K562 (cell line): Measurements from ENCODE around the gene AIF1. TPM values are rescaled to one million over a fixed set of nuclear protein-coding genes. Genes with fewer than 3 reads are reported as not detected.

ENCODE experiments used
- BRD9 ChIP-seq: fragments of 450-650 bp; IDR thresholded peaks from 2 replicates; pipeline ENCODE4 v1.6.1; 2018; ENCODE audit warnings: low read depth; ENCODE audit not compliant: partially characterized antibody
- HBP1 ChIP-seq: fragments of 450-650 bp; formaldehyde crosslinking; IDR thresholded peaks from 2 replicates; pipeline ENCODE4 v1.4.0; 2022; ENCODE audit warnings: missing genetic modification characterization
- HNRNPK ChIP-seq: fragments of 200-400 bp; formaldehyde crosslinking; IDR thresholded peaks from one replicate; pipeline ENCODE4 v1.6.1; 2018; ENCODE audit warnings: mild to moderate bottlenecking, low read depth, low read length; ENCODE audit not compliant: poor library complexity, severe bottlenecking
- JUN ChIP-seq, 2 experiments: sonication (generic) in 1 of 2; formaldehyde crosslinking in 1 of 2; IDR thresholded peaks; 2 replicates each; pipeline versions ENCODE4 v1.6.1 to v1.8.0; 2012 to 2022; ENCODE audit warnings: borderline replicate concordance in 2 of 2, mild to moderate bottlenecking in 2 of 2, improper control_type of control experiment in 1 of 2, low read depth in 1 of 2, low read length in 1 of 2, missing genetic modification reagents in 1 of 2
- JUND ChIP-seq, 2 experiments: IDR thresholded peaks; 2 replicates in 1 of 2; 3 replicates in 1 of 2; pipeline ENCODE4 v1.6.1; 2011; ENCODE audit warnings: borderline replicate concordance in 2 of 2, low read depth in 2 of 2, low read length in 2 of 2, improper control_type of control experiment in 1 of 2, missing biosample characterization in 1 of 2, missing genetic modification characterization in 1 of 2, missing genetic modification reagents in 1 of 2
- KLF6 ChIP-seq: fragments of 250-450 bp; sonication (Bioruptor Pico); IDR thresholded peaks from 2 replicates; pipeline ENCODE4 v1.4.0; 2020; ENCODE audit warnings: mild to moderate bottlenecking, moderate library complexity, borderline replicate concordance
- RBM34 ChIP-seq: fragments of 200-400 bp; formaldehyde crosslinking; IDR thresholded peaks from 2 replicates; pipeline ENCODE4 v1.6.1; 2018; ENCODE audit warnings: low read length, borderline replicate concordance; ENCODE audit not compliant: insufficient read depth
- RFX5 ChIP-seq: IDR thresholded peaks from 2 replicates; pipeline ENCODE4 v1.6.1; 2011; ENCODE audit warnings: low read depth, mild to moderate bottlenecking, improper control_type of control experiment, low read length
- SMAD3 ChIP-seq: fragments of 450-650 bp; formaldehyde crosslinking; conservative IDR thresholded peaks from 2 replicates; pipeline ENCODE4 v1.4.0; 2020; ENCODE audit warnings: mild to moderate bottlenecking
- SMAD4 ChIP-seq: fragments of 250-450 bp; sonication (Bioruptor Pico); conservative IDR thresholded peaks from 2 replicates; pipeline ENCODE4 v1.8.0; 2021; ENCODE audit warnings: inconsistent platforms, mild to moderate bottlenecking, moderate library complexity
- SMARCA4 ChIP-seq: fragments of 450-650 bp; IDR thresholded peaks from 2 replicates; pipeline ENCODE4 v1.6.1; 2016
- SRSF7 ChIP-seq: fragments of 200-400 bp; formaldehyde crosslinking; optimal IDR thresholded peaks from 2 replicates; pipeline ENCODE3; 2017; ENCODE audit warnings: mild to moderate bottlenecking, low read depth, low read length
- TAF7 ChIP-seq: fragments of 450-650 bp; IDR thresholded peaks from 2 replicates; pipeline ENCODE4 v1.6.1; 2016; ENCODE audit warnings: missing genetic modification characterization, missing compliant biosample characterization
- TFAM ChIP-seq: fragments of 250-450 bp; sonication (Bioruptor Pico); conservative IDR thresholded peaks from 2 replicates; pipeline ENCODE4 v1.5.0; 2021; ENCODE audit warnings: mild to moderate bottlenecking, moderate library complexity
- ZBTB26 ChIP-seq: fragments of 450-650 bp; formaldehyde crosslinking; IDR thresholded peaks from 2 replicates; pipeline ENCODE4 v1.4.0; 2022; ENCODE audit warnings: missing genetic modification characterization
- ZBTB49 ChIP-seq: sonication (generic); formaldehyde crosslinking; IDR thresholded peaks from 2 replicates; pipeline ENCODE4 v1.8.0; 2022; ENCODE audit warnings: missing genetic modification reagents, mild to moderate bottlenecking, borderline replicate concordance
- ZNF175 ChIP-seq: fragments of 200-800 bp; sonication (Bioruptor generic); IDR thresholded peaks from 2 replicates; pipeline ENCODE4 v1.6.1; 2016; ENCODE audit warnings: low read depth, mild to moderate bottlenecking, missing genetic modification characterization, missing compliant biosample characterization
- ZNF354B ChIP-seq: fragments of 250-450 bp; sonication (Bioruptor Pico); IDR thresholded peaks from 2 replicates; pipeline ENCODE4 v1.4.0; 2020
- polyA plus RNA-seq, 8 experiments: library from polyadenylated mRNA; depleted of rRNA in 4 of 8; stranded (reverse) in 5 of 8; unstranded in 3 of 8; fragments of >200 nt; fragmentation: Nextera tagmentation in 2 of 8; fragmentation: Illumina TruSeq in 1 of 8; extraction: Ambion mirVana in 2 of 8; extraction: Trizol in 1 of 8; gene quantifications; 2 replicates each; pipeline versions ENCODE4 v1.2.1 to v1.2.3, GENCODE V29; 2011 to 2014; ENCODE audit warnings: inconsistent platforms in 1 of 8, missing spikeins in 1 of 8
- total RNA-seq, 7 experiments: library from RNA; depleted of rRNA in 6 of 7; stranded (reverse); fragments of >200 nt in 6 of 7; fragmentation: Illumina TruSeq in 2 of 7; extraction: Trizol in 2 of 7; gene quantifications; 2 replicates each; pipeline versions ENCODE4 v1.2.1 to v1.2.3, GENCODE V29; 2011 to 2021; ENCODE audit warnings: low replicate concordance in 1 of 7
- TF ChIP-seq, protein P1 (sequence below): sonication (generic); formaldehyde crosslinking; IDR thresholded peaks from 2 replicates; pipeline ENCODE4 v1.8.1; 2023; ENCODE audit warnings: mild to moderate bottlenecking, missing genetic modification reagents

The AIF1 gene
- total and polyA plus RNA-seq, 9 of the 15 experiments (the other 6 are each of a cell fraction or from before 2014, with no cell fraction given): 9.4 to 33.4 (median 19.4) TPM

DNA sequence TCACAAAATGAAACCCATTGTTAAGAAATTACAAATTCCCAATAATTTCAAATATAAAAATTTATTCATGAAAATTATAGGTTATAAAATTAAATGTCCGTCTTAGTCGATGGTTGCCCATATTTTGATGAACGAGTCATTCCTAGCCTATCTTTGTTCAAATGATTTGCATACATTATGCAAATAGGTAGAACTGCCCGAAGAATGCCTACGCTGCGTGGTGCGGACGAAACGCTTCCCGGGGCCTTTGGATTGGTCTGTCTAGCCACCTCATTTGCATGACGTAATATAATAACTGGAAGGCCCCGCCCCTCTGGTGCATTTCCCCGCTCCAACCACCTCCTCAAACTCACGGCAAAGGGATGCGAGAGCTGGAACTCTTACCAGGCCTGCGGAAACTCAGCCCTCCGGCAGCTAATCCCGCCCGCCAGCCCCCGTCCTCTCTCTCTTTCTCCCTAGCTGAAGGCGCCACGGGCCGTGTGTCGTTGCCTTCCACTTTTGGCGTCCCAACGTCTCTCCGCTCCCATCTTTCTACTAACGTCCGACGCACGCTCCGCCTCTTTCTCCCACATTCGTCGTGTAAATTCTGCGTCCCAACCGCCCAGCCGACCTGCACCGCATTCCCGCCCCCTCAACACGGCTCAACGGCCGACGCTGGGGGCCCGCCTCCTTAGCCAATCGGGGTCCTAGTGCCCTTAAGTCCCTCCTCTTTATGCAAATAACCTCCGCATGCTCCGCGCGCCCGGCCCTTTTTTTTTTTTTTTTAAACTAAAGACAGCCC, 5.0 kb downstream of the AIF1 start (continued):
- TF ChIP-seq ZNF354B (CRISPR knock-in tag): no peak
- TF ChIP-seq SMAD4 (CRISPR knock-in tag): peak; percentile 56; the same call in 1 of the 2 replicates
- TF ChIP-seq SMAD3 (CRISPR knock-in tag): 0 out of 2 replicates have a peak, but pooled peaks have one; percentile 59
- peak; percentile 47 for TF ChIP-seq RFX5
- peak; percentile 91 for TF ChIP-seq TAF7 (tag)
- TF ChIP-seq ZNF175: no peak; the same call in 1 of the 2 replicates
- TF ChIP-seq ZBTB49 (CRISPR knock-in tag): no peak
- peak; percentile 97 for TF ChIP-seq HBP1
- peak; percentile 86 for TF ChIP-seq ZBTB26
- TF ChIP-seq HNRNPK: no peak
- TF ChIP-seq JUND (IDR thresholded peaks at IDR 0.05; ENCODE audit: borderline replicate concordance, low read depth, low read length): peak; percentile 80
- peak; percentile 77 for TF ChIP-seq JUND (tag; IDR thresholded peaks at IDR 0.05; ENCODE audit: borderline replicate concordance, low read depth, low read length)
- peak; percentile 84 for TF ChIP-seq JUN (IDR thresholded peaks at IDR 0.05; ENCODE audit: borderline replicate concordance, low read depth, low read length)
- TF ChIP-seq JUN (CRISPR knock-in tag; IDR thresholded peaks at IDR 0.05; ENCODE audit: borderline replicate concordance): 0 out of 2 replicates have a peak, but pooled peaks have one; percentile 76
- TF ChIP-seq, protein P1, sequence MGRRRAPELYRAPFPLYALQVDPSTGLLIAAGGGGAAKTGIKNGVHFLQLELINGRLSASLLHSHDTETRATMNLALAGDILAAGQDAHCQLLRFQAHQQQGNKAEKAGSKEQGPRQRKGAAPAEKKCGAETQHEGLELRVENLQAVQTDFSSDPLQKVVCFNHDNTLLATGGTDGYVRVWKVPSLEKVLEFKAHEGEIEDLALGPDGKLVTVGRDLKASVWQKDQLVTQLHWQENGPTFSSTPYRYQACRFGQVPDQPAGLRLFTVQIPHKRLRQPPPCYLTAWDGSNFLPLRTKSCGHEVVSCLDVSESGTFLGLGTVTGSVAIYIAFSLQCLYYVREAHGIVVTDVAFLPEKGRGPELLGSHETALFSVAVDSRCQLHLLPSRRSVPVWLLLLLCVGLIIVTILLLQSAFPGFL (CRISPR knock-in tag): no peak
- peak; percentile 87 for TF ChIP-seq BRD9
- TF ChIP-seq SRSF7: no peak
- TF ChIP-seq KLF6 (CRISPR knock-in tag): peak; percentile 80; the same call in 1 of the 2 replicates
- peak; percentile 49; the same call in 1 of the 2 replicates for TF ChIP-seq SMARCA4
- TF ChIP-seq RBM34: no peak
- TF ChIP-seq TFAM (CRISPR knock-in tag): no peak
